GM18499 (cell line): ENCODE results near the gene CADM2.

ENCODE experiments used
- ATAC-seq: cut with Tn5 transposase; IDR thresholded peaks from one replicate; pipeline ENCODE4 v1.9.1; 2021; ENCODE audit warnings: moderate number of reproducible peaks; ENCODE audit not compliant: insufficient read depth, unreplicated experiment

Gene CADM2

DNA sequence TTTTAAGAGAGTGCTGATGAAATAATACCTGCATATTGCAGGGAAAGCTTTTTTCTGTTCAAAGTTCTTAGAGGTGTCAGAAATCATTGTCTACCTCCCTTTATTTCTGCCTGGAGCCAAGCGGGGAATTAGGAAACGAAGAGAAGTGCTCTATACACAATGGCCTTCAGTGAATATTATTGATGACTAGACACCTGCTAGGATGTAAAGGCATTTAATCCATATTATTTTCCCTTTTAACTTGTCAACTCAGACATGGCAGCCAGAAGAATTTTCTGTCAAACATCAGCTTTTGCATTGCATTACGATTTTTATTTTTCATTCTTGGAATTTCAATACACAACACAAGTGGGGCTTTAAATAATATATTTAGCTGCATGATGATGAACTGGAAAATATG is 24.7 kb downstream of the CADM2 start:
- ATAC-seq = no peak

DNA sequence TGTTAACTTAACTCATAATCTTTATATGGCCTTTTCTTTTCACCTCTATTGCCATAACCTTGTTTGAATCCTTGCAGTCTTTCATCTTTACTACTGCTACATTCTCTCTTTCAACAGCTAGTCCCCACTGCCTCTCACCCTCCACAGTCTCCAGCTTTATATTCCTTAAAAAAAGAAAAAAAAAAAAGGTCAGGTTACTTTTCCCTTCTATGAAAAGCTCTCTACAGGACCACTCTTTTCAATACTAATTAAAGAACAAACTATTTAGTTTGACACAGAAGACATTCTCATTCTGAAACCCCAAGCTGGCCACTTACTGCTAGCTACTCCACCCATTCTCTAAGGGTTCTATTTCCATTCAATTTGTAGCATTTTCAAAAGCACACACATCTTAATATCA is 25.6 kb downstream of the CADM2 start:
- no peak for ATAC-seq

DNA sequence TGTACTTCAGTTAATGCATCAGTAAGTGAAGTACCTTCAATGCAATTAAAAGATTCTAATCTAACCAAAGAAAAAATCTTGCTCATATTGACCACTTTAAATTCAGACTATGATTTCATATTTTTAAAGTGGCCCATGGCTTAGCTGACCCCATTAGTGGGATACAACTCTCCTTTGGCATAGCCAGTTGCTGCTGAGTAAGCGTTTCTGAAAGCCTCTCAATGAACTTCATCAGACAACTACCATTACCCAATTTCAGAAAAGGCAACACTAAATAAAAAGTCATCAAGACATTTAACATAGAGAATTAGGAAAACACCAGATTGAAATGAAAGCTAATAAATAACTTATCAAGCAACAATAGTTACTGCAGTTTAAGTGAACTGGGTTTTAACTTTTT is 27.0 kb downstream of the CADM2 start:
- ATAC-seq = no peak

DNA sequence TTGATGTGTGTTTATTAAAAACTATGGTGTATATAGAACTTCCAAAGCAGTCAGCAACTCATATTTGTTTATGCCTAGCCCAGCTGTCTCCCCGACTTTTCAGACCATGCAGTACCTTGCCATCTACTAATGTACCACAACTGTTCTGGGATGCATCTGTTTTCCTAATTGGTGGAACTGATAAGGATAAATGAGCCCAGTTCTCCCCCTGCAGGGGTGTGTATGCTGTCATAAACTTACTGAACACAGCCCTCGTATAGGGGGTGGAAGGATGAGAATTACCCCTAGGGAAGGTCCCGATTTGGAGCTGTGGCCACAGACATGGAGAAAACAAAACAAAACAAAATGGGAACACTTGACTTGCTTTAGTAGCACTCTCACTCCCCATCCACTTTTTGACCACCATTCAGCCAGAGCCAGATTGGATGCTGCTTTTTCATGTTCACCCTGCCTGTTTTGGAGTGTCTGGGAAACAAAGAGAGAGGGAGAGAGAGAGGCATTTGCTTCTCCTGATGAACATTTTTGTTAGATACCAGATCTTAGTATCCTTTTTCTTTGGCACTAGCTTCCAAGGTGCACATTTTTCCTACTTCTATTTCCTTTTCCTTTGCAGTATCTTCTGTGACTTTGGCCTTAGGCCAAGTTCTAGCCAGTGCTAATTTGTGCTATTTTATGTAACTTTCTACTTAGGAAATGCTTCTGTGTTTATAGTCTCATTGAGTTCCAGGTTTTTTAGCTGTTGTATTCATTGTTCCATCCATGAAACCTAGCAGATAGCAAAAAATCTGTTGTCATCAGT is 29.1 kb downstream of the CADM2 start:
- no peak for ATAC-seq

DNA sequence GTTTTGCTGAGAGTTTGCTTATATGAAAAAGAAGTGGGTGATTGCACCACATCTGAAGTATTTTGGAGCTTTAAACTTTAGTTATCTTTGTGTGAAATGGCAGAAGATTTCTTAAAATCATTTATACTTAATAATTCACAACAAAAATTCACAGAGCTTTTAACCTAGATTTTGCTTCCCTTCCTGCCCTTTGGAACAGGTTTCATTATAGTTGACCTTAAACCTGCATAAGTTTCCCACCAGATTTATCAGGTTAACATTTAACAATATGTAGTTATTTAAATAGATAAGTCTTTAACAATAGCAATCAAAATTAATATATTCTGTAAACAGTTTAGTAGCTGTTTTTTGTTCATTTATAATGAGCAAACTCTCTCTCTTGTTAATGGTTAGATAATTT is 30.3 kb downstream of the CADM2 start:
- no peak for ATAC-seq

DNA sequence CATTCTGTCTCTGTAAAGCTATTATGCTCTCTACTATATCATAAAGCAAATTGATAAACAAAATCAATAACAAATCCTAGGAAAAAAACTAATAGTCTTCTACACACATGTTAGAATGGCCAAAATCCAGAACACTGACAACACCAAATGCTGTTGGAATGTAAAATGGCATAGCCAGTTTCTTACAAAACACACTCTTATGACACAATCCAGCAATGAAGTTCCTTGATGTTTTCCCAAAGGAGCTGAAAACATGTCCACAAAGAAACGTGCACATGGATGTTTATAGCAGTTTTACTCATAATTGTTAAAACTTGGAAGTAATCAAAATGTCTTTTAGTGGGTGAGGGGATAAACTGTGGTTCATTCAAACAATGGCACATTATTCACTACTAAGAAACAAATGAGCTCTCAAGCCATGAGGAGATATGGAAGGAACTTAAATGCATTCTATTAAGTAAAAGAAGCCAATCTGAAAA is 32.7 kb downstream of the CADM2 start:
- ATAC-seq = no peak

DNA sequence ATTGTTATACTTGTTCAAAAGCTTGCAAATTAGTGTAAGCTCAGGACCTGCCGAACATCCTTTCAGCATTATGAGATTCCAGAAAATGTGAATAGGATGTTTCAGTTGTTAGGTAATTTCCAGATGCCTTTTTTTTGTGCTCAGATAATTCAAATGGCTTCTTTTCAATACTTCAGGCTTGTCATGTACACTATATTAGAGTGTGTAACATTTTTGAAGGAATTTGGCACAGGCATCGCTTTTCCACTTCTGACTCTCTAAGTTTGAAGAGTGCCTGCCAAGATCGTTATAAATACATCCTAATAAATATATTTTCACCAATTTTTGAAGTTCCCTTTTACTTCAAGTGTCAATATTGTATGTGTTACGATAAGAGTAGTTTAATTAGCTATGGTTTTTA is 35.2 kb downstream of the CADM2 start:
- ATAC-seq = no peak

DNA sequence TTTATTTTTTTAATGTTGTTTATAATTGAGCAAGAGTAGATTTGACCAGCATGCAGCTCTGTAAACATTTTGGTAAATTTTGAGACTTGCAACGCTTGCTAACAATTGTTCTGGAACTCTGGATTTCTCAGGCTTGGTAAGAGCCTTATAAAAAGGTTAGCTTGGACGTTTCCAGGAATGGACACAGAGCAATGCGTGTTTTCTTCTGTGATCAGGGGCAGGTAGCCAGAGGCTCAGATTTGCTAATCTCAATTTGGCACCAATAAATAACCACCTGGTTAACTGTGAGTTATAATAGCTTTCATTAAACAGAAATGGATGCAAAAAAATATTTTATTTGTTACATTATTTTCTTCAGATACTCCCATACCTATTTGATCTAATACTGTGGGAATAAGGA is 39.8 kb downstream of the CADM2 start:
- ATAC-seq = no peak

DNA sequence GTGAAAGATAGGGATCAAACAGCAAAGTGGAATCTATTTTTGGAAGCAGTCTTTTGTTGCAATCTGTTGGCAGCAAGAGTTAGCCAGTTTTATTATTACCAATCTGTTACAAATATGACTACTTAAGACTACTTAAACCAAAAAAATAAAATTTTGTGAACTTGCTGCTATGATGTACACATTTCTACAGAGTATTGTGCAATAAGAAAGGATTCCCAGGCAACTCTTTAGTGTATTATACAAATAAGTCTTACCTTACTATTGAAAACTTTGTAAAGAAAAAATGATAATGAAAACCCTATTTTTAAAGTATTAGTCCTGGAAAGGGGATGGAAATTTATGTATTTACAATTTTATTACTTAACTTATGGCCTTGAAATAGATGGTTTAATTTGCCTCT is 44.7 kb downstream of the CADM2 start:
- no peak for ATAC-seq

DNA sequence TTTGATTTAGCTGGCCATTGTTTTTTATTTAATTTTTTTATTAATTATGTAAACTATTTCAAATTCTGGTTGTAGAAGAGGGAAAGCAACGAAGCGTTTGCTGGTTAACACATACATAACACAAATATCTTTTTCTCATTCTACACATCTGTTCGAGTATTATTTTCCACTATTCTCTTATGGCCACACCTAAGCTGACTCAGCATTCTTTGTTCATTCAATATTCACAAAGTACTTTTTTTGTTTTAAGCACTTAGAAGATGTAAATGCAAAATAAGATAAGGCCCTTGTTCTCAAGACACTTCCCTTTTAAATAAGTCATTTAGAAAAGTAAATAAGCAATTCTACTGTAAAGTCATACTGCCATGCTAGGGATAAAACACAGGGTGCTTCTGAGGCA is 45.4 kb downstream of the CADM2 start:
- no peak for ATAC-seq

DNA sequence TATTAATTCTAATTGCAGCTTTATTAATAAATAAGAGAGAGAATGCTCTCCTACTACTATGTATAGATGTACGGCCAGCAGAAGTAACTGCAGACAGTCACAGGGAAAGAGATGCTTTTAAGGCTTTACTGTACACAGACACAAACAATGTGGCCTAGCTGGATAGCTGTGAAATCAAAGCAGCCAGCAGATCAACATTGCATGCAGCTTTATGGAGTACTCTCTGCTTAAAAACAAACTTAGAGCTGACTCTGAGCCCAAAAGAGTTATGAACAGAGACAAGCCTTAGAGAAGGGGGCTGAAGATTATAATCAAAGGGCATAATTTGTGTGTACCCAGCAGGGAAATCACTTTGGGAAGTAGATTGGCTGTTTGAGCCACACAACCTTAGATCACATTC is 47.2 kb downstream of the CADM2 start:
- no peak for ATAC-seq

DNA sequence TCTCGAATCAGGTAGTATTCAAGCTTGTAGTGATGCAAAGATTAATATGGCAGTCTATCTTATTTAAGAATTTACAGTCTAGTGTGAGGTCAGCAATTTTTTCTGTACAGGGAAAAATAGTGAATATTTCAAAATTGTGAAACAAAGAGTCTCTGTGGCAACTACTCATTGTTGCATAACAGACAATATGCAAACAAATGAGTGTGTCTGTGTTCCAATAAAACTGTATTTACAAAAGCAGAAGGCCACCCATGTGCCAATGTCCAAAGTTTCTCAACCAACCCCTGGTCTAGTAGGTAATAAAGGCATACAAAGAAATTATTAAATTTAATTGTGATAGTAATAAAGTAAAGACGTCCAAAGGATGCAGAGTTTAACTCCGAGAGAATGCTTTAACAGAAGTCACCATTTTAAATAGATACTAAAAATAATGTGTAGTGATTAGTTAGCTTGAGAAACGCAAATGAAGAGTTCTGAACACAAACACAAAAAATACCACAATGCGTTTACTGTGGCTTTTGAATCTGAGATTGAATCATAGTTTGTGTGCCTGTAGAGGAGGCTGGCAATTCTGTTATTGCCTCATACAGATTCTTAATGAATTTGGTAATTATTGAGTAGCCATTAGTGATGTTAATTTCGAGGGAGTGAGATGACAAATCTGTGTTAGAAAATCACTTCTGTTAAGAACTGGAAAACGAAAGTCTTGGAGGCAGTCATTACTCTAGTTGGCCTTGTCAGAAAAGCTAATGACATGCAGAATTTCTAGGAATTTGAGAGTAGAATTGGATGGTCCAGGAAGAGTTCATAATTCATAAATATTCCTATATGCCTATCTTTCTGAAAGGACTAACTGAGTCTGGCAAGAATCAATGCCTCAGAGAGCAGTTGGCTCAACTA is 48.7 kb downstream of the CADM2 start:
- ATAC-seq = no peak

DNA sequence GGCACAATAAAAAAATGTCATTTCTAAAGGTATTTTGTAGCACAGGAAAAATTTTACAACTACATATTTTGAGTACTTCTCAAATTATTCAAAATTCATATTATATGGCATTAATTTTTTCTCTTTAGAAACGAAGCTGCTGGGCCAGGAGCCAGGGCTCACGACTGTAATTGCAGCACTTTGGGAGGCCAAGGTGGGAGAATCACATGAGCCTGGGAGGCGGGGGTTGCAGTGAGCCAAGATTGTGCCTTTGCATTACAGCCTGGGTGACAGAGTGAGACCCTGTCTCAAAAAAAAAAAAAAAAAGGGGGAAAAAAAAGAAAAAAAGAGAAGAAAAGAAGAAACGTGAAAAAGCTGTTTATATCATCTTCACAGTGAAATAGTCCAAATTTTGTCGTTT is 62.0 kb downstream of the CADM2 start:
- ATAC-seq = no peak

DNA sequence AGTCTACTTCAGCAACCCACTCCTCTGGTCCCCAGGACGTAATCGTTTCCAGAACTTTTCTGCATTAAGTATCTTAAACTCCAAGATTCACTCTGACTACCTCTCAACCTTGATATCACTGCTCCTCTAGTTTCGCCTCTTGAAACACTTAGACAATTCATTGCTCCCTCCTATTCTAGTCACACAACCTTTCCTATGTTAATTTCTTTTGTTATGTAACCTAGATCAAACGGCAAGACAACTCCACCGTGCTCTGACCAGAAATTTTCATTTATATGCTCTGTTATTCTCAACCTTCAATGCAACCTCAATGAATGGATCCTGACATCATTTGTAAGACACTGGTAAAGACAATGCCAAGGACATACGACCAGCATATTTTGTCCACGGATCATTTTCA is 71.3 kb downstream of the CADM2 start:
- ATAC-seq = no peak

DNA sequence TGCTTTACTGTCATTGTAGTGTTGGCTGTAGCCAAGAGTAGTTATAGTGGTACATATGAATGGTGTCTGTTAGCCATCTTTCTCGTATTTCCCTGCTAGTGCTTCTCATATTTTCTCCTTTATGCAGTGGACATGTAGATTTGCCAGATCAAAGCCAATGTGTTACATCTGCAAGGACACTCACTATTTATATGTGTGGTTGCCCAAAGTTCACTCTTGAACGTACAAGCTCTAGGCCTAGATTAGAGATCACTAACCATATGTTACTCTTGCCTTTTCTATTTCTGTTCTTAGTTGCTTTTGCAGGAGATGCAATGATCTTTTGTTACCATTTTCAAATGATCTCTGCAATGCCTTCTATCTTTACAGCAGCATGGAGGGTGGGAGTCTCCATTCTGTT is 78.4 kb downstream of the CADM2 start:
- ATAC-seq = no peak

DNA sequence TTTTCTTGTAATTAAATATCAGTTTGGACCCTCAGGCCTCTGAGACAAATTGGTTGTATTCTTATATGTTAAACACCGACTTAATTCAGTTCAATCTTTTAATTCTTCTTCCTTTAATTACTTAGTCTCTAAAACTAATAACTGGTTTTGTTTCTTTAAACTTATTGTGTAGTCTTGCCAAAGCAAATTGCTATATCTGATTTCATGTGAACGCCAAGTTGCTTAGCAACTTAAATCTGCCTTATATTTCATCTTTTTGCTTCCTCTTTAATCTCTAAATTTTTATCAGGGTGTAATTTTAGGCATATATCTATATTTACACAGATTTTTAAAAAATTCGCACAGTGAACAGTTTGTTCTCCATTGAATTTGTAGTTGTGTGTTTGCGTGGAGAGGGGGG is 82.2 kb downstream of the CADM2 start:
- no peak for ATAC-seq

DNA sequence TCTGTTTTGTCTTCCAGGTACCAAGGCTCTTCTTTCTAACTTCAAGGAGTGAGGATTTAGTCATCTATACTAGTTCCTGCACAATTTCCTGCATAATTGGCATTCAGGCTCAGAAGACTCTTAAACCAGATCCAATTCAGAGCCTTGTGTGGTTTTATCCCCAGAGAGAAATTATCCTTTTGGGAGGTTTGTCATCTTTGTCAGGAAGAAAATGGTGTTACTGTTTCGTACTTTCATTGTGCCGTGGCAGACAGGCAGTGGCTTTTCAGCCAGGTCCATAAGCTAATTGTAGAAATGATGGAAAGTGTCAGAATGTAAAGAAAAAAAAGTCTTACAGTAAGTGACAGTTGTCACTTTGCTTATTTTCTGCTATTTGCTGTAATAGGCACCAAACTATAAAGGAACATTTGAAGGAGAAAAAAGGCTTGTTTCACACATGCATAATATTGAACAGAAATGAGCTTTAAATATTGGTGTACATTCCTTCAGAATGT is 82.8 kb downstream of the CADM2 start:
- no peak for ATAC-seq

DNA sequence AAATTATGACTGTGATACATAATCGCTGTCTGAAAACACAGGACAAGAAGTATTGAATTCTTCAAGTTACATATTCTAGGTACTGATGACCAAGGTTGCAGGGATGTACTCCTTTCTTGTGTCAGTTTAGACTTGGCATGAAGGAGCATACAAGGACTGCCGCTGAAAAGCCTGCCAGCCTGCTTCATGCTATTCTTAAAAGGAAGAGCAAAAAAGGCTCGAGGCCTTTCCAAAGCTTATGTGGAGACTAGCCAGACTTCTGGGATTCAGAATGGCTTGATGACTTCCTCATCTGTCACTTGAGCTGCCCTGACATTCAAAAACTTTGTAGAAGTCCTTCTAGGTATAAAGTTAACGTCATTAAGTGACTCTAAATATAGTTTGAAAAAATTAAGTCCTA is 92.0 kb downstream of the CADM2 start:
- no peak for ATAC-seq

DNA sequence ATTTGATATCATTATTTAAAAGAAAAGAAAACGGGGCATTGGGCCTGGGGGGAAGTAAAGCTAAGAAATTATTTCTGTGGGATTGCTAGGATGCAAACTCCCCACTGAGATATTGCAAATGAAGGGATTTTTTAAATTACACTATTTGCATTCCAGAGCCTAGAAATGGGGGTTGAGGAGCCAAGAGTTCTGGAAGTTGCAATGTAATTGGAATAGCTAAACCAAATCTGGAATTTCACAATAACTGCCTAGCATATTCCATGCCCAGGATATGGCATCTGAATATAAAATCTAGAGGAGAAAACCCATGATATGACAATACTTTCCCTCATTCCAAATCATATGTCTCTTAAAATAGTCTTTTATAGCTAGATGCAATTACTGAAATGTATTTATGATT is 93.0 kb downstream of the CADM2 start:
- no peak for ATAC-seq

DNA sequence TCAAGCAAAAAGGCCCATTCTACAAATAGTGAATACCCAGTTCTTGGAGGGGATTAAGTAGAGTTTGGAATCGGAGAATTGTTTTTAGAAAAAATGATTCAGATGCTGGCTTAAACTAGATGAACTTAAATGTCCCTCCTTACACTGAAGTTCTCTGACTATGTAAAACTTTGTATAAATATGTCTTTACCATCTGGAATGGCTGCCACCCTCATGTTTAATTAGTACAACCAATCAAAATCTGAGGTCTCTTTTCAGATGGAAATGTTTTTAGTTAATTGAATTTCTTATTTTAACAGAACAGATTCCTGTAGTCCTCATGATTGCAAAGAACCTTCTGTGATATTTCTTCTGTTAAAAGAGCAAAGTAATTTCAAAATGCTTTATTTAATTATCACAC is 94.8 kb downstream of the CADM2 start:
- ATAC-seq = no peak

DNA sequence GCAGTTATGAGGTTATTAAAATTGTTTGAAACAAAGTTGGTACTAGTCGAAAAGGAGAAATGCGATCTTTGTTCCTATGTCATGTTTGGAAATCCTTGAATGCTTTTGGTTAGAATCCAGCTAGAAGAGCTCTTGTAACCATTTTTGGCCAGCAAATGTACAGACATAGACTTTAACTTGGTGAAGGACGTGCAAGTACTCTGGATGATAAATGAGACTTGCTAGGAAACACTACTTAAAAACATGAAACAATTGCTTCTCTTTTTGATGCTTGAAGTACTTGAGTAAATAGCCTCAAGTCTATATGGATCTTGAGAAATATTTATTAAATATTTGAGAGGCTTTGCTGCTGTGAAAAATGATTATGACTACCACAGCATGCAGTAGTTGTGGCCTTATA is 95.8 kb downstream of the CADM2 start:
- ATAC-seq = no peak
